RWPE2 (cell line): ENCODE results near the gene PLD4.

Source experiments
- ATAC-seq: fragments of 200-7000 bp; cut with Tn5 transposase; 3 replicates; pipeline ENCODE4 v1.9.1; 2021; ENCODE audit warnings: low read depth
- DNase-seq: peaks from one replicate; pipeline ENCODE4 v3.0.0-alpha.2; 2020; ENCODE audit warnings: low spot score
- H3K27ac ChIP-seq: fragments of 450-650 bp; 2 replicates; pipeline ENCODE4 v1.5.1; 2017; ENCODE audit warnings: mild to moderate bottlenecking; ENCODE audit not compliant: poor library complexity, severe bottlenecking
- H3K27me3 ChIP-seq: fragments of 250-450 bp; sonication (Bioruptor Pico); 2 replicates; pipeline ENCODE4 v1.5.1; 2021; ENCODE audit warnings: mild to moderate bottlenecking, moderate library complexity; ENCODE audit not compliant: insufficient read depth, poor library complexity, severe bottlenecking
- H3K36me3 ChIP-seq: fragments of 250-450 bp; sonication (Bioruptor Pico); 2 replicates; pipeline ENCODE4 v1.5.1; 2020; ENCODE audit warnings: low read depth, mild to moderate bottlenecking, moderate library complexity
- H3K4me1 ChIP-seq: fragments of 250-450 bp; sonication (Bioruptor Pico); 2 replicates; pipeline ENCODE4 v1.5.1; 2021; ENCODE audit warnings: mild to moderate bottlenecking, moderate library complexity; ENCODE audit not compliant: insufficient read depth, poor library complexity, severe bottlenecking
- H3K4me3 ChIP-seq: fragments of 250-450 bp; sonication (Bioruptor Pico); 2 replicates; pipeline ENCODE4 v1.5.1; 2021; ENCODE audit warnings: mild to moderate bottlenecking, moderate library complexity; ENCODE audit not compliant: severe bottlenecking
- H3K9me3 ChIP-seq: fragments of 250-450 bp; sonication (Bioruptor Pico); 2 replicates; pipeline ENCODE4 v1.5.1; 2021; ENCODE audit warnings: mild to moderate bottlenecking, moderate library complexity; ENCODE audit not compliant: severe bottlenecking
- TF ChIP-seq, protein P1 (sequence below): fragments of 450-650 bp; IDR thresholded peaks from one replicate; pipeline ENCODE4 v1.5.1; 2017; ENCODE audit warnings: mild to moderate bottlenecking, moderate library complexity; ENCODE audit not compliant: poor library complexity, severe bottlenecking

PLD4 gene

DNA sequence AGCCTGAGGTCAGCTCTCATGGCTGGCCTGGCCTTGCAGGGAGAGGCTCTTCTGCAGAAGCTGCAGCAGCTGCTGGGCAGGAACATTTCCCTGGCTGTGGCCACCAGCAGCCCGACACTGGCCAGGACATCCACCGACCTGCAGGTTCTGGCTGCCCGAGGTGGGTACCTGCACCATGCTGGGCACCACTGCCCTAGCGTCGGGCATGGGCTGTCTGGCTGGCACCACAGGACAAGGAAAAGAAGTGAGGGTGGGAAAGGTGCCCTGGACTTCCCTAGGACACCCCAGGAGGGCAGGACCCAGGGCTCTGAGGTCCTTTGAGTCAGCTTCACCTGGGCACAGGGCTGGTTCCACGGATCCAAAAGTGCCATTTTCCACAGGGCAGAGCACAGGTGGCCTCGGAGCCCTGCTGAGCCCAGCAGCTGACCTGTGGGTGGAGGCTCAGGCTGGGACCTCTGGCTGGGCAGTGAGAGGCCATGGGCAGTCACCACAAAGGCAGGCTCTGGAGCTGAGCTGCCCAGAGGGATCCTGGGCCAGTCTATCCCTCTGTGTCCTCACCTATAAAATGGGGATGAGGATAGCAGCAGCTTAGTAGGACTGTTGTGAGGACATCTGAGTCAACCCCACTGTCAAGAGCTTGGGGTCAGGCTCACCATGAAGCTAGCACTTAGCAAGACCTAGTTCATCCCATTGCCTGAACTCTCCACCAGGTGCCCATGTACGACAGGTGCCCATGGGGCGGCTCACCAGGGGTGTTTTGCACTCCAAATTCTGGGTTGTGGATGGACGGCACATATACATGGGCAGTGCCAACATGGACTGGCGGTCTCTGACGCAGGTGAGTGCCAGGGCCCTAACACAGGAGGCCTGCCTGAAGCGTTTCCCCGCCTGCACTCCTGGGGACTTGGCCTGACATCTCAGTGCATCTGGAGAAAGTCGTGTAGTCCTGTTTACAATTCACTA is 4.9 kb downstream of the PLD4 start:
- no peak overlapping the region for H3K27ac ChIP-seq
- H3K4me1 ChIP-seq: no peaks in the 10 kb centered on the region
- DNase-seq (no peak), ATAC-seq (no peak)
- no peaks in the 10 kb centered on the region for H3K27me3 ChIP-seq
- no peaks in the 10 kb centered on the region for H3K36me3 ChIP-seq
- no peaks in the 10 kb centered on the region for H3K9me3 ChIP-seq
- no peak overlapping the region for H3K4me3 ChIP-seq
- TF ChIP-seq, protein P1, sequence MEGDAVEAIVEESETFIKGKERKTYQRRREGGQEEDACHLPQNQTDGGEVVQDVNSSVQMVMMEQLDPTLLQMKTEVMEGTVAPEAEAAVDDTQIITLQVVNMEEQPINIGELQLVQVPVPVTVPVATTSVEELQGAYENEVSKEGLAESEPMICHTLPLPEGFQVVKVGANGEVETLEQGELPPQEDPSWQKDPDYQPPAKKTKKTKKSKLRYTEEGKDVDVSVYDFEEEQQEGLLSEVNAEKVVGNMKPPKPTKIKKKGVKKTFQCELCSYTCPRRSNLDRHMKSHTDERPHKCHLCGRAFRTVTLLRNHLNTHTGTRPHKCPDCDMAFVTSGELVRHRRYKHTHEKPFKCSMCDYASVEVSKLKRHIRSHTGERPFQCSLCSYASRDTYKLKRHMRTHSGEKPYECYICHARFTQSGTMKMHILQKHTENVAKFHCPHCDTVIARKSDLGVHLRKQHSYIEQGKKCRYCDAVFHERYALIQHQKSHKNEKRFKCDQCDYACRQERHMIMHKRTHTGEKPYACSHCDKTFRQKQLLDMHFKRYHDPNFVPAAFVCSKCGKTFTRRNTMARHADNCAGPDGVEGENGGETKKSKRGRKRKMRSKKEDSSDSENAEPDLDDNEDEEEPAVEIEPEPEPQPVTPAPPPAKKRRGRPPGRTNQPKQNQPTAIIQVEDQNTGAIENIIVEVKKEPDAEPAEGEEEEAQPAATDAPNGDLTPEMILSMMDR: no peak

DNA sequence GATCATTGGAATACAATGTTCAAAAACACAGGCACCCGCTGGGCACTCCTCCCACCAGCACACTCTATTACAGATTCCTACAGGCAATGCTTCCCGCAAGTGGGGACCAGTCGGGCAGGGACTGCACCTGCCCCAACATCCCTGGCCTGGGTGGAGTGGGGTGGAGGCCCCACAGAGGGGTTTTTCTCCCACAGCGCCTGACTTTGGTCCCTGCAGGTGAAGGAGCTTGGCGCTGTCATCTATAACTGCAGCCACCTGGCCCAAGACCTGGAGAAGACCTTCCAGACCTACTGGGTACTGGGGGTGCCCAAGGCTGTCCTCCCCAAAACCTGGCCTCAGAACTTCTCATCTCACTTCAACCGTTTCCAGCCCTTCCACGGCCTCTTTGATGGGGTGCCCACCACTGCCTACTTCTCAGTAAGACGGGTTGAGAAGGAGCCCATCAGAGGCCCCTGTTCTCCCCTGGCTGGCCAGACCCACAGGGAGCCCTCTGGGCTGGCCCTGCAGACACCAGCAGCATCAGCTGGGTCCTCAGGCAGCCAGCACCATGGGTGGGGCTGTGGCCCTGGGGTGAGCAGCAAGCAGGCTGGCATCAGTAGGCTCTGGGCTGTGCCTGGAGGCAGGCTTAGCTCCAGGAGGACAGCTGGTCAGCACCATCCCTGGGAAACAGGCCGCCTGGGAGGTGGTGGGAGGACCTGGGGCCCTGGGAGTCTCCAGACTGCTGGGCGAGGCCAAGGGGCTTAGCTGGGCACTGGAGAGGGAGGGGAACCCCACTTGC is 6.0 kb downstream of the PLD4 start:
- no peak for ATAC-seq
- Histone ChIP-seq H3K4me3 (no peak overlapping the region), H3K27me3 (no peaks in the 10 kb centered on the region), H3K27ac (no peak overlapping the region), H3K9me3 (no peaks in the 10 kb centered on the region), H3K4me1 (no peaks in the 10 kb centered on the region), H3K36me3 (no peaks in the 10 kb centered on the region)
- TF ChIP-seq, protein P1: no peak
- no peak for DNase-seq

DNA sequence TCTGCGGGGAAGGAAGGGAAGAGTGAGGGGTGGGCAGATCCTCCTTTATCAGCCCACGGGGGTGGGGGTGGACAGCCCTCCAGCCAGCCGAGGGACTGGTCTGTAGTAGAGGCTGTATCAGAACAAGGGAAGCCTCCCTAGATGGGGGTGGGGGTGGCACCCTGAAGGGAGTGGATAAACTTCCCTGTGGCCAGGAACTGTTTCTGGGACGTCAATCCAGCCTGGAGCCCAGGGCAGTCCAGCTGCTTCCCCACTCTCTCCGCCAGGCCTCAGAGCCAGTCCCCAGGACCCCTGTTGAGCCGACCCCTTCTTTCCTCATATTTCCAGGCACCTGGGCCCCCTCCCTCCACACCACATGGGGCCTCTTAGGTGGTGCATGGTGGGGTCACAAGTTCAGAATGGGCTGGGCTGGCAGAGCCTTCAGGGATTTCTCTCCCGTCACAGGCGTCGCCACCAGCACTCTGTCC is 6.7 kb downstream of the PLD4 start:
- Histone ChIP-seq H3K4me1 (no peaks in the 10 kb centered on the region), H3K4me3 (no peak overlapping the region), H3K27me3 (no peaks in the 10 kb centered on the region), H3K9me3 (no peaks in the 10 kb centered on the region), H3K36me3 (no peaks in the 10 kb centered on the region), H3K27ac (no peak overlapping the region)
- ATAC-seq: no peak
- no peak for DNase-seq
- TF ChIP-seq, protein P1: no peak

- Histone ChIP-seq H3K27me3 (no peaks in the 10 kb centered on the region), H3K36me3 (no peaks in the 10 kb centered on the region), H3K9me3 (no peaks in the 10 kb centered on the region), H3K27ac (no peak overlapping the region), H3K4me1 (no peaks in the 10 kb centered on the region), H3K4me3 (no peak overlapping the region)
- ATAC-seq (no peak), DNase-seq (peak; percentile 73)
- TF ChIP-seq, protein P1: no peak
Observed at GRCh38 chr14:104931771-104932675, 7.3 kb downstream of the PLD4 start.
